Lower leg skin (tissue), 3 donors: ENCODE measurements around the gene NANOS3.
"Not testable (repeated sequence)": the region's sequence is repeated elsewhere in the genome, so short reads cannot be mapped to it uniquely, and the experiment has no call there.

ENCODE experiments used
- POLR2A ChIP-seq, 2 donors: fragments of 450-650 bp; IDR thresholded peaks; one replicate each; pipeline ENCODE4 v1.6.1; 2016 to 2017; ENCODE audit warnings: antibody characterized with exemption in 2 of 2, mild to moderate bottlenecking in 1 of 2, moderate library complexity in 1 of 2
- TF ChIP-seq, protein P1 (sequence below), 3 donors: fragments of 450-650 bp; IDR thresholded peaks; one replicate each; pipeline ENCODE4 v1.5.1; 2016; ENCODE audit warnings: antibody characterized with exemption in 3 of 3, mild to moderate bottlenecking in 3 of 3, moderate library complexity in 2 of 3

DNA sequence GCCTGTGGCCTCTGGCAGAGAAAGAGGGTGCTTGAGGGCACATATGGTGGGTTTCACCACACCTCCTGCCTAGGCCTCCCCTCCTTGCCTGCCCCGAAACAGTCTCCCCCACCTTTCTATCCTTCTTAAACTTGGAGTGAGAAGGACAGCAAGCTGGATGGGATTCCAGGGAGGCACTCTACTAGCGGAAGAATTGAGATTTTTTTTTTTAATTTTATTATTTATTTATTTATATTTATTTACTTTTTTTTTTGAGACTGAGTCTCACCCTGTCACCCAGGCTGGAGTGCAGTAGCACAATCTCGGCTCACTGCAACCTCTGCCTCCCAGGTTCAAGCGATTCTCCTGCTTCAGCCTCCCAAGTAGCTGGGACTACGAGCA lies 25.2 kb upstream of the NANOS3 start:
- TF ChIP-seq, protein P1, sequence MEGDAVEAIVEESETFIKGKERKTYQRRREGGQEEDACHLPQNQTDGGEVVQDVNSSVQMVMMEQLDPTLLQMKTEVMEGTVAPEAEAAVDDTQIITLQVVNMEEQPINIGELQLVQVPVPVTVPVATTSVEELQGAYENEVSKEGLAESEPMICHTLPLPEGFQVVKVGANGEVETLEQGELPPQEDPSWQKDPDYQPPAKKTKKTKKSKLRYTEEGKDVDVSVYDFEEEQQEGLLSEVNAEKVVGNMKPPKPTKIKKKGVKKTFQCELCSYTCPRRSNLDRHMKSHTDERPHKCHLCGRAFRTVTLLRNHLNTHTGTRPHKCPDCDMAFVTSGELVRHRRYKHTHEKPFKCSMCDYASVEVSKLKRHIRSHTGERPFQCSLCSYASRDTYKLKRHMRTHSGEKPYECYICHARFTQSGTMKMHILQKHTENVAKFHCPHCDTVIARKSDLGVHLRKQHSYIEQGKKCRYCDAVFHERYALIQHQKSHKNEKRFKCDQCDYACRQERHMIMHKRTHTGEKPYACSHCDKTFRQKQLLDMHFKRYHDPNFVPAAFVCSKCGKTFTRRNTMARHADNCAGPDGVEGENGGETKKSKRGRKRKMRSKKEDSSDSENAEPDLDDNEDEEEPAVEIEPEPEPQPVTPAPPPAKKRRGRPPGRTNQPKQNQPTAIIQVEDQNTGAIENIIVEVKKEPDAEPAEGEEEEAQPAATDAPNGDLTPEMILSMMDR (IDR thresholded peaks at IDR 0.05): not testable (repeated sequence)
- not testable (repeated sequence) for TF ChIP-seq POLR2A (IDR thresholded peaks at IDR 0.05)
